SU-DHL-6 (cell line): ENCODE data around the gene EREG.
"Not testable (repeated sequence)": the region's sequence is repeated elsewhere in the genome, so short reads cannot be mapped to it uniquely, and the experiment has no call there.

Experiments
- EZH2phosphoT487 ChIP-seq: fragments of 200-600 bp; sonication (generic), shearing (Covaris generic); conservative IDR thresholded peaks from 2 replicates; pipeline ENCODE4 v1.6.1; 2018; ENCODE audit warnings: mild to moderate bottlenecking, antibody characterized with exemption, low read length, moderate library complexity, mixed read lengths
- TF ChIP-seq, protein P1 (sequence below): fragments of 200-600 bp; sonication (generic); IDR thresholded peaks from one replicate; pipeline ENCODE4 v1.5.1; 2017; ENCODE audit warnings: antibody characterized with exemption, mild to moderate bottlenecking, low read length, moderate library complexity; ENCODE audit not compliant: insufficient read depth, poor library complexity, severe bottlenecking

DNA sequence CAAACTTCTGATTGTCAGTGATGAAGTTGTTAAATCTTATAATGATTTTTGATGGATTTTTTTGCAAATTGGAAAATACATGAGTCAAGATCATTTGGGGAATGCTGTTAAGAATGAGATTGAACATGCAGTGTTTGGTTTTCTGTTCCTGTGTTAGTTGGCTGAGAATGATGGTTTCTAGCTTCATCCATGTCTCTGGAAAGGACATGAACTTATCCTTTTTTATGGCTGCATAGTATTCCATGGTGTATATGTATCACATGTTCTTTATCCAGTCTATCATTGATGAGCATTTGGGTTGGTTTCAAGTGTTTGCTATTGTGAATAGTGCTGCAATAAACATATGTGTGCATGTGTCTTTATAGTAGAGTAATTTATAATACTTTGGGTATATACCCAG lies 24.5 kb upstream of the EREG start:
- TF ChIP-seq, protein P1, sequence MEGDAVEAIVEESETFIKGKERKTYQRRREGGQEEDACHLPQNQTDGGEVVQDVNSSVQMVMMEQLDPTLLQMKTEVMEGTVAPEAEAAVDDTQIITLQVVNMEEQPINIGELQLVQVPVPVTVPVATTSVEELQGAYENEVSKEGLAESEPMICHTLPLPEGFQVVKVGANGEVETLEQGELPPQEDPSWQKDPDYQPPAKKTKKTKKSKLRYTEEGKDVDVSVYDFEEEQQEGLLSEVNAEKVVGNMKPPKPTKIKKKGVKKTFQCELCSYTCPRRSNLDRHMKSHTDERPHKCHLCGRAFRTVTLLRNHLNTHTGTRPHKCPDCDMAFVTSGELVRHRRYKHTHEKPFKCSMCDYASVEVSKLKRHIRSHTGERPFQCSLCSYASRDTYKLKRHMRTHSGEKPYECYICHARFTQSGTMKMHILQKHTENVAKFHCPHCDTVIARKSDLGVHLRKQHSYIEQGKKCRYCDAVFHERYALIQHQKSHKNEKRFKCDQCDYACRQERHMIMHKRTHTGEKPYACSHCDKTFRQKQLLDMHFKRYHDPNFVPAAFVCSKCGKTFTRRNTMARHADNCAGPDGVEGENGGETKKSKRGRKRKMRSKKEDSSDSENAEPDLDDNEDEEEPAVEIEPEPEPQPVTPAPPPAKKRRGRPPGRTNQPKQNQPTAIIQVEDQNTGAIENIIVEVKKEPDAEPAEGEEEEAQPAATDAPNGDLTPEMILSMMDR, result not testable (repeated sequence)
- not testable (repeated sequence) for TF ChIP-seq EZH2phosphoT487
